Brain microvascular endothelial cell (primary cell): Measurements from ENCODE around the gene CAST.

Source experiments
- DNase-seq: peaks from one replicate; pipeline ENCODE4 v3.0.0-alpha.2; 2020
- H3K27ac ChIP-seq: fragments of 250-450 bp; sonication (Bioruptor Pico); 2 replicates; pipeline ENCODE4 v1.5.1; 2020; ENCODE audit warnings: mild to moderate bottlenecking, moderate library complexity
- H3K27me3 ChIP-seq: fragments of 250-450 bp; sonication (Bioruptor Pico); replicated peaks from 2 replicates; pipeline ENCODE4 v1.5.1; 2020; ENCODE audit warnings: mild to moderate bottlenecking
- H3K36me3 ChIP-seq: fragments of 250-450 bp; sonication (Bioruptor Pico); replicated peaks from 2 replicates; pipeline ENCODE4 v1.5.1; 2020; ENCODE audit warnings: mild to moderate bottlenecking
- H3K4me3 ChIP-seq: 2 replicates; pipeline ENCODE4 v1.5.1; 2011; ENCODE audit warnings: low read depth, mild to moderate bottlenecking, control low read depth, low read length, moderate library complexity
- CTCF ChIP-seq: IDR thresholded peaks from 2 replicates; pipeline ENCODE4 v1.5.1; 2011; ENCODE audit warnings: low read depth, mild to moderate bottlenecking, moderate library complexity, low read length, control low read depth, inconsistent platforms; ENCODE audit errors: missing control alignments
- in situ Hi-C: cut with HindIII; loops from 2 replicates; pipeline ENCODE4 v1.10.0; 2017; ENCODE audit warnings: low sequenced_read_pairs, low pct_ligation_motif_present

CAST gene

GRCh38 chr5:96651948-96652753 is 10.0 kb upstream of the CAST start:
- in situ Hi-C loops, result no loop called here
- no peak for DNase-seq
- Histone ChIP-seq H3K27me3 (no peaks in the 10 kb centered on the region), H3K4me3 (no peak overlapping the region), H3K27ac (no peak overlapping the region), H3K36me3 (no peaks in the 10 kb centered on the region)
- TF ChIP-seq CTCF, result peak; percentile 74

GRCh38 chr5:96652769-96653454 is 9.3 kb upstream of the CAST start:
- in situ Hi-C loops, result no loop called here
- H3K4me3 ChIP-seq, result no peak overlapping the region
- no peak overlapping the region for H3K27ac ChIP-seq
- DNase-seq, result no peak
- no peak for TF ChIP-seq CTCF
- no peaks in the 10 kb centered on the region for H3K27me3 ChIP-seq
- no peaks in the 10 kb centered on the region for H3K36me3 ChIP-seq

- H3K36me3 ChIP-seq, result no peaks in the 10 kb centered on the region
- no peaks in the 10 kb centered on the region for H3K27me3 ChIP-seq
- no peak overlapping the region for H3K4me3 ChIP-seq
- no peak overlapping the region for H3K27ac ChIP-seq
- no peak for DNase-seq
- no peak for TF ChIP-seq CTCF
- in situ Hi-C loops, result no loop called here
Observed at GRCh38 chr5:96654209-96654608, 8.0 kb upstream of the CAST start.

GRCh38 chr5:96655085-96655484 is 7.1 kb upstream of the CAST start:
- no peak for DNase-seq
- Histone ChIP-seq H3K36me3 (no peaks in the 10 kb centered on the region), H3K27ac (peak overlapping the region; percentile 11), H3K4me3 (no peak overlapping the region), H3K27me3 (no peaks in the 10 kb centered on the region)
- no peak for TF ChIP-seq CTCF
- in situ Hi-C loops, result no loop called here

GRCh38 chr5:96655506-96655905 is 6.7 kb upstream of the CAST start:
- in situ Hi-C loops, result no loop called here
- Histone ChIP-seq H3K36me3 (no peaks in the 10 kb centered on the region), H3K27me3 (no peaks in the 10 kb centered on the region), H3K27ac (peak overlapping the region; percentile 11), H3K4me3 (no peak overlapping the region)
- DNase-seq, result no peak
- no peak for TF ChIP-seq CTCF
